ENCODE measurements around the gene ATP1A1.

ATP1A1 gene

GRCh38 chr1:116440731-116441130 lies 67.7 kb downstream of the ATP1A1 start:
- no peak for DNase-seq (ENCODE audit: low spot score)

- no peak for DNase-seq (ENCODE audit: low spot score)
Observed at GRCh38 chr1:116445534-116445933, 72.5 kb downstream of the ATP1A1 start.

- DNase-seq (ENCODE audit: low spot score) = no peak
Observed at GRCh38 chr1:116446686-116447085, 73.6 kb downstream of the ATP1A1 start.

- no peak for DNase-seq (ENCODE audit: low spot score)
Observed at GRCh38 chr1:116448785-116449385, 75.8 kb downstream of the ATP1A1 start.

- DNase-seq (ENCODE audit: low spot score) = no peak
Observed at GRCh38 chr1:116449578-116449977, 76.5 kb downstream of the ATP1A1 start.

GRCh38 chr1:116451702-116452101 lies 78.7 kb downstream of the ATP1A1 start:
- no peak for DNase-seq (ENCODE audit: low spot score)

GRCh38 chr1:116453481-116453880 lies 80.4 kb downstream of the ATP1A1 start:
- no peak for DNase-seq (ENCODE audit: low spot score)

GRCh38 chr1:116453906-116454305 lies 80.9 kb downstream of the ATP1A1 start:
- no peak for DNase-seq (ENCODE audit: low spot score)
